Measurements from ENCODE around the gene BLNK. TPM values are rescaled to one million over a fixed set of nuclear protein-coding genes. Genes with fewer than 3 reads are reported as not detected.

BLNK gene
- total and polyA plus RNA-seq, 9 donors = 1.2 to 3.2 (median 1.6) TPM

GRCh38 chr10:96165726-96166125, 105.6 kb downstream of the BLNK start:
- H3K9me3 ChIP-seq (replicated peaks; ENCODE audit: control insufficient read depth, low read depth, low read length) = peaks cover 10% of the 10 kb centered on the region
- no peak for DNase-seq
- no peaks in the 10 kb centered on the region for H3K36me3 ChIP-seq (ENCODE audit: control insufficient read depth, insufficient read depth, low read length)
- H3K4me1 ChIP-seq (ENCODE audit: control insufficient read depth, insufficient read depth, low read length) = no peaks in the 10 kb centered on the region
- 90% methylated on average over 4 of the region's 6 CpGs for WGBS (ENCODE audit: insufficient coverage)
- no peak overlapping the region for H3K4me3 ChIP-seq (ENCODE audit: low read length)
- no peaks in the 10 kb centered on the region for H3K27me3 ChIP-seq (ENCODE audit: control insufficient read depth, insufficient read depth, low read length)
- H3K27ac ChIP-seq (ENCODE audit: low read length) = no peak overlapping the region

GRCh38 chr10:96153070-96153469, 118.3 kb downstream of the BLNK start:
- no peak overlapping the region for H3K4me3 ChIP-seq (ENCODE audit: low read length)
- no CpG with 5 or more reads among the region's 1 CpG for WGBS (ENCODE audit: insufficient coverage)
- H3K27ac ChIP-seq (ENCODE audit: low read length) = no peak overlapping the region
- no peaks in the 10 kb centered on the region for H3K9me3 ChIP-seq (replicated peaks; ENCODE audit: control insufficient read depth, low read depth, low read length)
- DNase-seq = no peak
- no peaks in the 10 kb centered on the region for H3K27me3 ChIP-seq (ENCODE audit: control insufficient read depth, insufficient read depth, low read length)
- H3K36me3 ChIP-seq (ENCODE audit: control insufficient read depth, insufficient read depth, low read length) = peaks cover 30% of the 10 kb centered on the region
- no peaks in the 10 kb centered on the region for H3K4me1 ChIP-seq (ENCODE audit: control insufficient read depth, insufficient read depth, low read length)

GRCh38 chr10:96152437-96152836, 118.9 kb downstream of the BLNK start:
- peaks cover 27% of the 10 kb centered on the region for H3K36me3 ChIP-seq (ENCODE audit: control insufficient read depth, insufficient read depth, low read length)
- no peak overlapping the region for H3K4me3 ChIP-seq (ENCODE audit: low read length)
- no peak overlapping the region for H3K27ac ChIP-seq (ENCODE audit: low read length)
- H3K9me3 ChIP-seq (replicated peaks; ENCODE audit: control insufficient read depth, low read depth, low read length) = no peaks in the 10 kb centered on the region
- DNase-seq = no peak
- no peaks in the 10 kb centered on the region for H3K4me1 ChIP-seq (ENCODE audit: control insufficient read depth, insufficient read depth, low read length)
- WGBS (ENCODE audit: insufficient coverage) = no CpG with 5 or more reads among the region's 4 CpGs
- H3K27me3 ChIP-seq (ENCODE audit: control insufficient read depth, insufficient read depth, low read length) = no peaks in the 10 kb centered on the region

Other genes with a start within 250 kb of the BLNK start
- gene CCNJ, start 228.0 kb downstream of the BLNK start, total RNA-seq = 5.5 TPM
- gene CCNJ, start 228.0 kb downstream of the BLNK start, polyA plus RNA-seq (ENCODE audit: insufficient read depth in 1 of 8, insufficient read length in 8 of 8, low replicate concordance in 1 of 8) = 10 to 100 TPM in 2 of 8 donors, 1 to 10 TPM in 6; 7.6 to 11.1 (median 9.3) TPM
- 25.8 TPM for gene ZNF518A, start 141.3 kb downstream of the BLNK start, total RNA-seq
- gene ZNF518A, start 141.3 kb downstream of the BLNK start, polyA plus RNA-seq (ENCODE audit: insufficient read depth in 1 of 8, insufficient read length in 8 of 8, low replicate concordance in 1 of 8) = 10 to 100 TPM; 13.2 to 27.4 (median 16.5) TPM
- 0.09 TPM for gene DNTT, start 32.9 kb upstream of the BLNK start, total RNA-seq
- gene DNTT, start 32.9 kb upstream of the BLNK start, polyA plus RNA-seq (ENCODE audit: insufficient read depth in 1 of 8, insufficient read length in 8 of 8, low replicate concordance in 1 of 8) = under 1 TPM in 7 of 8 donors, not detected in 1; 0.08 to 0.39 (median 0.20) TPM
- not detected for gene OPALIN, start 87.4 kb upstream of the BLNK start, total RNA-seq
- not detected for gene OPALIN, start 87.4 kb upstream of the BLNK start, polyA plus RNA-seq (ENCODE audit: insufficient read depth in 1 of 8, insufficient read length in 8 of 8, low replicate concordance in 1 of 8)
- gene TLL2, start 242.4 kb upstream of the BLNK start, total RNA-seq = 0.71 TPM
- gene TLL2, start 242.4 kb upstream of the BLNK start, polyA plus RNA-seq (ENCODE audit: insufficient read depth in 1 of 8, insufficient read length in 8 of 8, low replicate concordance in 1 of 8) = 1 to 10 TPM in 5 of 8 donors, under 1 TPM in 3; 0.53 to 1.8 (median 1.1) TPM

All from muscle of leg (tissue), 11 donors.